IMR-90 (cell line): Measurements from ENCODE around the gene NPM1. TPM values are rescaled to one million over a fixed set of nuclear protein-coding genes. Genes with fewer than 3 reads are reported as not detected.

ENCODE experiments used
- ATAC-seq: fragments of 200-7000 bp; cut with Tn5 transposase; 2 replicates; pipeline ENCODE4 v1.9.1; 2020; ENCODE audit warnings: low read depth, mild to moderate bottlenecking, moderate library complexity
- BruUV-seq: library from RNA; stranded (reverse); fragments of 400-500 nt; replicated peaks from 2 replicates; lab custom pipeline; 2021; lab: Mats Ljungman, UMichigan
- CTCF ChIA-PET: fragments of 300-600 bp; formaldehyde crosslinking; extraction: SDS; loops from one replicate; lab custom pipeline; 2021; ENCODE audit warnings: antibody characterized with exemption; lab: Yijun Ruan, JAX
- POLR2A ChIA-PET: fragments of 300-600 bp; sonication (Branson Sonifier 250); formaldehyde crosslinking; loops from one replicate; lab custom pipeline; 2022; ENCODE audit warnings: antibody characterized with exemption; ENCODE audit not compliant: unreplicated experiment; lab: Charles Lee
- DNase-seq: peaks from one replicate; pipeline ENCODE4 v3.0.0; 2013
- H2AFZ ChIP-seq: replicated peaks from 2 replicates; pipeline ENCODE3; 2013; ENCODE audit warnings: low read length, mild to moderate bottlenecking; ENCODE audit not compliant: poor library complexity
- H2AK5ac ChIP-seq: 2 replicates; pipeline ENCODE4 v1.6.1; 2013; ENCODE audit warnings: low read depth, low read length, inconsistent platforms
- H2AK9ac ChIP-seq: replicated peaks from 2 replicates; pipeline ENCODE3; 2013; ENCODE audit warnings: mild to moderate bottlenecking, low read depth, low read length, moderate library complexity; ENCODE audit not compliant: poor library complexity
- H2BK120ac ChIP-seq: 2 replicates; pipeline ENCODE4 v1.6.1; 2013; ENCODE audit warnings: low read depth, low read length, inconsistent platforms
- H2BK15ac ChIP-seq: 3 replicates; pipeline ENCODE4 v1.6.1; 2013; ENCODE audit warnings: low read depth, low read length, inconsistent platforms
- H2BK20ac ChIP-seq: 2 replicates; pipeline ENCODE4 v1.6.1; 2013; ENCODE audit warnings: low read depth, mild to moderate bottlenecking, inconsistent platforms, low read length, moderate library complexity
- H2BK5ac ChIP-seq: 2 replicates; pipeline ENCODE4 v1.6.1; 2013; ENCODE audit warnings: mild to moderate bottlenecking, low read depth, low read length, inconsistent platforms; ENCODE audit not compliant: poor library complexity, severe bottlenecking
- H3K14ac ChIP-seq: replicated peaks from 2 replicates; pipeline ENCODE4 v1.6.1; 2013; ENCODE audit warnings: low read depth, low read length, inconsistent platforms
- H3K18ac ChIP-seq: 2 replicates; pipeline ENCODE4 v1.6.1; 2013; ENCODE audit warnings: low read depth, low read length, control low read depth
- H3K23ac ChIP-seq: 2 replicates; pipeline ENCODE4 v1.6.1; 2013; ENCODE audit warnings: low read depth, low read length, inconsistent platforms
- H3K27ac ChIP-seq: 2 replicates; pipeline ENCODE4 v1.5.1; 2013; ENCODE audit warnings: mild to moderate bottlenecking, control low read depth, low read length; ENCODE audit not compliant: insufficient read depth
- H3K27me3 ChIP-seq: 2 replicates; pipeline ENCODE4 v1.6.1; 2013; ENCODE audit warnings: low read length; ENCODE audit not compliant: control insufficient read depth, insufficient read depth
- H3K36me3 ChIP-seq: 2 replicates; pipeline ENCODE4 v1.6.1; 2013; ENCODE audit warnings: low read length, mixed read lengths; ENCODE audit not compliant: control insufficient read depth, insufficient read depth
- H3K4ac ChIP-seq: 2 replicates; pipeline ENCODE4 v1.6.1; 2013; ENCODE audit warnings: low read depth, low read length, inconsistent platforms
- H3K4me1 ChIP-seq: 2 replicates; pipeline ENCODE4 v1.6.1; 2013; ENCODE audit warnings: low read length, mixed read lengths; ENCODE audit not compliant: control insufficient read depth, insufficient read depth
- H3K4me2 ChIP-seq: 2 replicates; pipeline ENCODE4 v1.6.1; 2013; ENCODE audit warnings: low read depth, mild to moderate bottlenecking, control low read depth, low read length, moderate library complexity
- H3K4me3 ChIP-seq: 2 replicates; pipeline ENCODE4 v1.5.1; 2013; ENCODE audit warnings: low read depth, mild to moderate bottlenecking, control low read depth, low read length, moderate library complexity; ENCODE audit not compliant: insufficient read depth
- H3K56ac ChIP-seq: 2 replicates; pipeline ENCODE4 v1.6.1; 2013; ENCODE audit warnings: low read length, inconsistent platforms; ENCODE audit not compliant: insufficient read depth; ENCODE audit errors: extremely low read depth
- H3K79me1 ChIP-seq, 2 experiments: 2 replicates each; pipeline ENCODE4 v1.6.1; 2013; ENCODE audit warnings: low read length in 2 of 2, inconsistent platforms in 1 of 2, low read depth in 1 of 2
- H3K9ac ChIP-seq: 2 replicates; pipeline ENCODE4 v1.6.1; 2013; ENCODE audit warnings: low read depth, low read length, control low read depth
- H3K9me1 ChIP-seq: 2 replicates; pipeline ENCODE4 v1.6.1; 2013; ENCODE audit warnings: low read length, inconsistent platforms; ENCODE audit not compliant: insufficient read depth
- H3K9me3 ChIP-seq: 2 replicates; pipeline ENCODE4 v1.6.1; 2013; ENCODE audit warnings: low read length; ENCODE audit not compliant: control insufficient read depth, insufficient read depth
- H4K20me1 ChIP-seq: 2 replicates; pipeline ENCODE4 v1.6.1; 2013; ENCODE audit warnings: low read length, inconsistent platforms; ENCODE audit not compliant: insufficient read depth
- H4K5ac ChIP-seq: 2 replicates; pipeline ENCODE4 v1.6.1; 2013; ENCODE audit warnings: mild to moderate bottlenecking, low read depth, low read length, control low read depth
- H4K8ac ChIP-seq, 2 experiments: 2 replicates each; pipeline ENCODE4 v1.6.1; 2013; ENCODE audit warnings: low read depth in 2 of 2, low read length in 2 of 2, control low read depth in 1 of 2, inconsistent platforms in 1 of 2
- H4K91ac ChIP-seq: 2 replicates; pipeline ENCODE4 v1.6.1; 2013; ENCODE audit warnings: low read depth, low read length, inconsistent platforms; ENCODE audit not compliant: insufficient read depth
- MAZ ChIP-seq: IDR thresholded peaks from 2 replicates; pipeline ENCODE4 v1.6.1; 2012; ENCODE audit warnings: low read depth, mild to moderate bottlenecking, low read length, improper control_type of control experiment, moderate library complexity, borderline replicate concordance
- WGBS, 2 experiments: methylation state at CpG; one replicate each; pipeline versions ENCODE4 v1.1.5 to v1.1.7; 2013; ENCODE audit warnings: missing lambda C conversion rate in 2 of 2; ENCODE audit not compliant: insufficient read length in 1 of 2; ENCODE audit errors: extremely low coverage in 2 of 2; 5-methylcytosine and 5-hydroxymethylcytosine counted together
- dilution Hi-C: fragments of 300-500 bp; cut with HindIII; formaldehyde crosslinking; loops from one replicate; pipeline ENCODE4 v1.14.3; 2018; ENCODE audit warnings: low sequenced_read_pairs; ENCODE audit not compliant: unreplicated experiment
- in situ Hi-C: fragments of 300-500 bp; cut with MboI; formaldehyde crosslinking; loops from 3 replicates; pipeline ENCODE4 v1.14.3; 2019; ENCODE audit warnings: low sequenced_read_pairs, inconsistent platforms, mixed read lengths
- intact Hi-C: fragments of 100-400 bp; cut with micrococcal nuclease; formaldehyde crosslinking; loops from 2 replicates; pipeline ENCODE4 v1.10.0; 2022
- polyA plus RNA-seq, 3 experiments: library from polyadenylated mRNA; depleted of rRNA; stranded (reverse); fragments of >200 nt; gene quantifications; 2 replicates each; pipeline ENCODE4 v1.2.3, GENCODE V29; 2012; ENCODE audit warnings: low replicate concordance in 1 of 3
- total RNA-seq: library from RNA; depleted of rRNA; stranded (reverse); fragments of >200 nt; gene quantifications from 2 replicates; pipeline ENCODE4 v1.2.3, GENCODE V29; 2012

Gene NPM1
- total and polyA plus RNA-seq, 2 of the 4 experiments (the other 2 are of a cell fraction) = 856 to 929 TPM

- peaks cover 11% of the 10 kb centered on the region for H3K27me3 ChIP-seq
- H4K20me1 ChIP-seq = no peaks in the 10 kb centered on the region
- no peak overlapping the region for H3K4ac ChIP-seq
- no peak overlapping the region for H3K9ac ChIP-seq
- H3K18ac ChIP-seq = no peak overlapping the region
- in situ Hi-C loops = loop anchor here (5.0 to 25.0 kb wide), 2 partner anchors 353 to 528 kb away; no protein-coding TSS in a partner anchor
- H2BK5ac ChIP-seq = no peak overlapping the region
- no peak overlapping the region for H2AK5ac ChIP-seq
- no peak overlapping the region for H2BK15ac ChIP-seq
- no peak overlapping the region for H4K91ac ChIP-seq
- H2AFZ ChIP-seq = no peak overlapping the region
- ATAC-seq (no peak), DNase-seq (no peak)
- POLR2A ChIA-PET = no interaction called here
- H4K8ac ChIP-seq = no peak overlapping the region
- dilution Hi-C loops = no loop called here
- TF ChIP-seq MAZ = no peak
- H4K5ac ChIP-seq = no peak overlapping the region
- H3K79me1 ChIP-seq = no peaks in the 10 kb centered on the region
- H2BK120ac ChIP-seq = no peak overlapping the region
- H3K36me3 ChIP-seq = no peaks in the 10 kb centered on the region
- no TSS peak for BruUV-seq
- H2AK9ac ChIP-seq = no peak overlapping the region
- no peak overlapping the region for H3K14ac ChIP-seq
- H3K56ac ChIP-seq = no peak overlapping the region
- H2BK20ac ChIP-seq = no peak overlapping the region
- CTCF ChIA-PET = no interaction called here
- H3K4me2 ChIP-seq = no peak overlapping the region
- no peak overlapping the region for H3K4me3 ChIP-seq
- WGBS, 2 experiments = 70% methylated on average over 2 of the region's 6 CpGs; no CpG with 5 or more reads in 1 of the 2 experiments
- no peak overlapping the region for H3K23ac ChIP-seq
- intact Hi-C loops = loop anchor here (5.0 kb wide), 1 partner anchor 703 kb away; no protein-coding TSS in a partner anchor
- H3K9me1 ChIP-seq = no peaks in the 10 kb centered on the region
- H3K9me3 ChIP-seq = no peaks in the 10 kb centered on the region
- H3K27ac ChIP-seq = no peak overlapping the region
- H3K4me1 ChIP-seq = no peaks in the 10 kb centered on the region
Measured at GRCh38 chr5:171340491-171340890, 47.2 kb upstream of the NPM1 start.
